ENCODE measurements around the gene INTS11. TPM values are rescaled to one million over a fixed set of nuclear protein-coding genes. Genes with fewer than 3 reads are reported as not detected.
"Not testable (repeated sequence)": the region's sequence is repeated elsewhere in the genome, so short reads cannot be mapped to it uniquely, and the experiment has no call there.

INTS11 gene
- 100 to 1,000 TPM; 111 to 113 TPM for total RNA-seq

DNA sequence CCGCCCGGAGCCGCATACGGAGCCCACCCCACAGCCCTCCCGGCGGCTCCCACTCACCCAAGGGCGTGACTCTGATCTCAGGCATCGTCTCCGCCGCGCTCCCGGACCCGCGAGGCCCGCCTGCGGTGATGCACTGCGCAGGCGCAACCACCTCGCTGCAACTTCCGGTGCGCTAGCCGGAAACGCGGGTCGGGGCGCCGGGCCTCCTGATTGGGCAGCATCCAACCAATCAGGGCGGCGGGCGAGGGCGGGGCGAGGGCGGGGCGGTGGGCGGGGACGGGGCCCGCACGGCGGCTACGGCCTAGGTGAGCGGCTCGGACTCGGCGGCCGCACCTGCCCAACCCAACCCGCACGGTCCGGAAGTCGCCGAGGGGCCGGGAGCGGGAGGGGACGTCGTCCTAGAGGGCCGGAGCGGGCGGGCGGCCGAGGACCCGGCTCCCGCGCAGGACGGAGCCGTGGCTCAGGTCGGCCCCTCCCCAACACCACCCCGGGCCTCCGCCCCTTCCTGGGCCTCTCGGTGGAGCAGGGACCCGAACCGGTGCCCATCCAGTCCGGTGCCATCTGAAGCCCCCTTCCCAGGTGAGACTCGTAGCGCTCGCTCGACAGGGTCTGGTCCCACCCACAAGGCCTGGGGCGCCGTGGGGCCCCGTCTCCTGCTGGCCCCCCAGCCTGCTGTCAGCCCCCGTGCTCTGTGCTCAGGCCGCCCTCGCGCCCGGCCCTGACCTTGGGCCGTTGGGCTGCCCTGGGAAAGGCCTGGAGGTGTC is at the start of gene INTS11, which contains the start of gene CPTP:
Gene INTS11, minus strand, starts transcription at position 137 of the 764 bp plus-strand sequence. Its CDS starts 52 bp downstream, at position 85.
Gene CPTP, plus strand, starts transcription at position 279 of the 764 bp plus-strand sequence. CDS start 2,109 bp downstream, outside the sequence.
- H3K9me3 Mint-ChIP-seq, result no peaks in the 10 kb centered on the region
- peak within 1 kb of the TSS; percentile 88 for H3K4me3 Mint-ChIP-seq
- no peaks in the 10 kb centered on the region for H3K27me3 Mint-ChIP-seq
- peak; percentile 97 for DNase-seq
- H3K36me3 Mint-ChIP-seq, result peaks cover 9% of the 10 kb centered on the region
- peaks cover 28% of the 10 kb centered on the region for H3K4me1 Mint-ChIP-seq
- H3K27ac Mint-ChIP-seq, result peak within 1 kb of the TSS; percentile 90

DNA sequence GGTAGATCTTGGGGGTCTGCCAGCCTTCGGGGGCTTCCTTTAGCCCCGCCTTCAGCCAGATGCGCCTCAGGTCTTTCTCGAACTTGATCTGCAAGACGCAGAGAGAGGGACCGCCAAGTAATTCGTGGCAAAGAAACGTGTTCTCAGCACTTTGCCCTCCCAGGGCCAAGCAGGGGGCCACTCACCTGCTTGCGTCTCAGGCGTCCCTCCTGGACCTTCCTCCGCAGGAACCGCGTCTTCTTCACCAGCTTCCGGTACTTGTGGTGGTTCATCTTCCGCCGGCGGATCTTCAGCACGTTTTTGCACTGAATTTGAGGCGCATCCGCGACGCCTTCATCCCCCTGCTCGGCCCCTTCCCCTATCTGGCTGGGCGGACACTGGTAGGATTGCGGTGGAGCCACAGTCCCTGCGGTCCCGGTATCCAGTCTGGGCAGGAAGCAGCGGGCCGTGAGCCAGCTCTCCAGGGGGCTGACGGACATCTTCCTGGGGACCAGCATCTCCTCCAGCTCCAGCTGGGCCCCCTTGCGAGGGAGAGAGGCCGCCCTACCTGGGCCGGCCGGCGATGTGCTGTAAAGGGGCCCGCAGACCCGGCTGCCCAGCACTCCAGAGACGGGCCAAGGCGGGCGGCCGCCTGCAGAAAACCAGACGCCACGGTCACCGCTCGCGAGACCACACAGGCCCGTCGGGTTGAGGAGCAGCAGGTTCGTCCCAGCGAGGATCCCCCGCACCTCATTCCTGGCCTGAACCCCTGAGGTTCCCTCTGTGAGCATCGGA is 49.5 kb upstream of the INTS11 start:
- DNase-seq, result no peak
- Mint-ChIP-seq H3K27me3 (no peaks in the 10 kb centered on the region), H3K4me3 (peak overlapping the region; percentile 89), H3K9me3 (no peaks in the 10 kb centered on the region), H3K36me3 (peaks cover 6% of the 10 kb centered on the region), H3K4me1 (peaks cover 21% of the 10 kb centered on the region), H3K27ac (peak overlapping the region; percentile 66)

DNA sequence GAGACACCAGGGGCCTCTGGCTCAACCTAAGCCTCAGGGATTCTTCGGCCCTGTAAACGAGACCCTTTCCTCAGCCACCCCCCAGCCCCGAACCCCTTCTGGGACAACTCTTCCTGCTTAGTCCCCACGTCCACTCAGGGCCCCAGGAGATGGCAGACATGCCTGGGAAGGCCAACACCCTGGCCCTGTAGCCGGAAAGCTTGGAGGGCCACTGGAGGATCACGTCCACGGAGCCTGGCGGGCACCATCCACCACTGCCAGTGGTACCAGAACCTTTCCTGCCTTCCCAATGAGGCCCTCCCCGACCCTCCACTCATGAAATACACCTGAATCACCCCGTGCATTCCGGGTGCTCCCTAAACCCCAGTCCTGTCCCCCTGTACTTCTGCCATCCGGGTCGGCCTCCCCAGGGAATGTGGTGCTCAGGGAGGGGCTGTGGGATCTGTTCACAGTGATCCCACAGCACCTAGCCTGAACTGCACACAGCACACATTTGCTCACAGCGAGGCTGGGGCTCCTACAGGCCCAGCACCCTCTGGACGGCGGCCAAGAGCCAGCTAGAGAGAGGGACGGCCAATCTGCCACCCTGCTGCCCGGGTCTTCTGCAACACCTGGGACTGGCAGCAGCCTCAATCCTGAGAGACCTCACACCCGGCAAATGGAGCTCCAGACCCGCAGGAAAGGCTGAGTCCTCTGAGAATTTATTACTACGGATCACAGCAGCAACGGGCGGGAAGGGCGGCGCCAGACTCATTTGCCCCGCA is 48.8 kb upstream of the INTS11 start:
- H3K4me3 Mint-ChIP-seq, result peak overlapping the region; percentile 89
- H3K9me3 Mint-ChIP-seq, result no peaks in the 10 kb centered on the region
- no peak for DNase-seq
- no peaks in the 10 kb centered on the region for H3K27me3 Mint-ChIP-seq
- peaks cover 6% of the 10 kb centered on the region for H3K36me3 Mint-ChIP-seq
- H3K4me1 Mint-ChIP-seq, result peaks cover 21% of the 10 kb centered on the region
- H3K27ac Mint-ChIP-seq, result peak overlapping the region; percentile 12

DNA sequence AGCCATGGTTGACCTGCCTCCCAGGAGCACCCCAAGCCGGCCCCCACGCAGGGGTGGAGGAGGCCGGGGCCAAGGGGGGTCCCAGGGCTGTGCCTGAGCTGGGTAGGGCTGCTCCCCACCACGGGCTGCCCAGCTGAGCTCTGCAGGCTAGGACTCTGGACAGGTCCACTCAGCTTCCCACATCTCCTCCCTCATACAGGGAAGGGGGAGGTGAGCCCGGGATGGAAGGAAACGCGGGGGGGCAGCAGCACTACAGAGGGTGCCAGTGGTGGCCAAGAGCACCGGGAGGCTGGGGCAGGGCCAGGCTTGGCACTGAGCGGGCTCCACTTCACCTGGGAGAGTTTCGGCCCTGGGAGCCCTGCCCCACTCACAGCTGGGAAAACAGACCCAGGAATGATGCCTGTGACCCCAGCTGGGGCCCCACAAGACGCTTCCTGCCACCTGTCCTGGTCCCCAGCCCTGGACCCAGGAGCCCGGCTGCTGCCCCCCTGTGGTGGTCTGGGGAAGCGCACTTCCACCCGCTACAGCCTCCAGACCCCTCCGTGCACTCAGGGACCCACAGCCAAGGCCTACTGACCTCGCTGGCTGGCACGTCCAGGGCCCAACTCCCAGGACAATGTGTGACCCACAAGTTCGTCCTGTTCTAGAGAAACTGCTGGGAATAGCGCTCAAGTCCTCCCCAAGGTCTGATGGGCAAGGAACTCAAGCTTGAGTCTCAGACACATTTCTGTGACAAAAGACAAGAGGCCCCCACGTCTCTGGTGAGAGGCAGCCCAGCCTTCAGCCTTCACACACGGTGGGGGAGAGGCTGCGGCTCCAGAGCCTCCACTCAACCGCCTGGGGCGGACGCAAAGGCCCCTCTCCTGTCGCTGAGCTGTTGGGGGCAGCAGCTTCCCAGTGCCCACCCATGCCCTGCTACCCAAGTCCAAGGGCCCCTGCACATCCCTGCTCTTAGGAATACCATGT is 47.6 kb upstream of the INTS11 start:
- Mint-ChIP-seq H3K9me3 (no peaks in the 10 kb centered on the region), H3K36me3 (peaks cover 6% of the 10 kb centered on the region), H3K27ac (peak overlapping the region; percentile 42), H3K27me3 (no peaks in the 10 kb centered on the region), H3K4me1 (peaks cover 21% of the 10 kb centered on the region), H3K4me3 (no peak overlapping the region)
- DNase-seq, result peak; percentile 81

DNA sequence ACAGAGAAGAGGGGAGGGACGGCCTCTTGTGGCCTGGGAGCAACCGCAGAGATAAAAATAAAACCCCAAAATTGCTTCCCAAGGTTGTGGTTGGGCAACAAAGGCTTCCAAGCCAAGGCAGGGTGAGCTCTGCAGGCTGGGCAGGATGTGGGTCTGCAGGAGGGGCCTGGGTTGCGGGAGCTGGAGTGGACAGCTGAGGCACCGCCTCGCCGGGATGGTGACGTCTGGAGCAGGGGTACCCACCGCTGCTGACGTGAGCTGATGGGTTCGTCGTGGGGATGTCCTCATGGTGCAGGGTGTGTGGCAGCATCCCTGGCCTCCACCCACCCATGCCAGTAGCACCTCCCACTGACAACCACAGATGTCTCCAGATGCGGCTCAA is 46.9 kb upstream of the INTS11 start:
- Mint-ChIP-seq H3K27me3 (no peaks in the 10 kb centered on the region), H3K36me3 (peaks cover 4% of the 10 kb centered on the region), H3K4me1 (peaks cover 18% of the 10 kb centered on the region), H3K9me3 (no peaks in the 10 kb centered on the region), H3K27ac (no peak overlapping the region), H3K4me3 (peak overlapping the region; percentile 9)
- peak; percentile 46 for DNase-seq

DNA sequence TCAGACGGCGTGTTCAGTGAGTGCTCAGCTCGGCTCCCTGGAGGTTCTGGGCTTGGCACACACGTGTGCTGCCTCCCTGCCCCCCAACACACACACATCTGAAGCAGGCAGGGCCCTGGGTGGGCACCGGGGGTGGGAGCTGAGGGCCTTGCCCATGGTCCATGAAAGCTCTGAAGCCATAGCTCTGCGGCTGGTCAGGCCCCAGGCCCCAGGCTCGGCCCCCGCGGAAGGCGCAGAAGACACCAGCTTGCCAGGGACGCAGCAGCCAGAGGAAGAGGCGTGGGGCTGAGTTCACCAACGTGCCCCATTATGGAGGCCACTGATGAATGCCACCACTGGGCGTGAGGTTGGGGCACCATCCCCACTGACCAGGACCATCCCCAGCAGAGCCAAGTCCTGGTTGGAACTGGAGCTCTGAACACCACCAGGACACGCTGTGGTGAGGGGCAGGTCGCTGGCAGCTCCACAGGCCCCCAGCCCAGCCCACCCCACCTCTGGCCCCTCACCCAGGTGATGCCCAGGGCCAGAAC is 46.4 kb upstream of the INTS11 start:
- H3K4me1 Mint-ChIP-seq, result peaks cover 16% of the 10 kb centered on the region
- peaks cover 4% of the 10 kb centered on the region for H3K36me3 Mint-ChIP-seq
- no peak overlapping the region for H3K4me3 Mint-ChIP-seq
- no peaks in the 10 kb centered on the region for H3K27me3 Mint-ChIP-seq
- no peak for DNase-seq
- no peak overlapping the region for H3K27ac Mint-ChIP-seq
- no peaks in the 10 kb centered on the region for H3K9me3 Mint-ChIP-seq

DNA sequence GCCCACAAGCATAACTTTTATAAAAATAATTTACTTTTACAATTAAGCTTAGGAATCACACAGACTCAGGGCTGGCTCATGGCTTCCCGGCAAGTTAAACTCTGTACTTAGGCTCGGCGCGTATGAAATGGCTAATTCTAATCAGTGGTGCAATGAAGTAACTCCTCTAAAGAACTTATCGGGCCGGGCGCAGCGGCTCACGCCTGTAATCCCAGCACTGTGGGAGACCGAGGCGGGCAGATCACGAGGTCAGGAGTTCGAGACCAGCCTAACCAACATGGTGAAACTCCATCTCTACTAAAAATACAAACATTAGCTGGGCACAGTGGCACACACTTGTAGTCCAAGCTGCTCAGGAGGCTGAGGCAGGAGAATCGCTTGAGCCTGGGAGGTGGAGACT is 45.6 kb upstream of the INTS11 start:
- not testable (repeated sequence) for H3K27ac Mint-ChIP-seq, DNase-seq, H3K4me3 Mint-ChIP-seq, H3K27me3 Mint-ChIP-seq, H3K36me3 Mint-ChIP-seq, H3K9me3 Mint-ChIP-seq
- H3K4me1 Mint-ChIP-seq, result peaks cover 16% of the 10 kb centered on the region

DNA sequence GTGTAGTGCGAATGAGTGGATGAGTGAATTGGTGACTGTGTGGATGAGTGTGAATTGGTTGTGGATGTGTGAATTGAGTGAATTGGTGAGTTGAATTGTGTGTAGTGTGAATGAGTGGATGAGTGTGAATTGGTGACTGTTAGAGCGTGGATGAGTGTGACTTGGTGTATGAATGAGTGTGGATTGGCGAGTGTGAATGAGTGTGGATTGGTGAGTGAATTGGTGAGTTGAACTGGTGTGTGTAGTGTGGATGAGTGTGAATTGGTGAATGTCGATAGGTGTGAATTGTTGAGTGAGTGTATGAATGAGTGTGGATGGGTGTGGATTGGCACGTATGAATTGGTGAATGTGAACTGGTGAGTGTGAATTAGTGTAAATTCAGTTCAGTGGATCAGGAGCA is 42.9 kb upstream of the INTS11 start:
- H3K27me3 Mint-ChIP-seq, result no peaks in the 10 kb centered on the region
- H3K4me1 Mint-ChIP-seq, result peaks cover 6% of the 10 kb centered on the region
- no peaks in the 10 kb centered on the region for H3K9me3 Mint-ChIP-seq
- no peak for DNase-seq
- no peak overlapping the region for H3K27ac Mint-ChIP-seq
- no peak overlapping the region for H3K4me3 Mint-ChIP-seq
- peaks cover 1% of the 10 kb centered on the region for H3K36me3 Mint-ChIP-seq

DNA sequence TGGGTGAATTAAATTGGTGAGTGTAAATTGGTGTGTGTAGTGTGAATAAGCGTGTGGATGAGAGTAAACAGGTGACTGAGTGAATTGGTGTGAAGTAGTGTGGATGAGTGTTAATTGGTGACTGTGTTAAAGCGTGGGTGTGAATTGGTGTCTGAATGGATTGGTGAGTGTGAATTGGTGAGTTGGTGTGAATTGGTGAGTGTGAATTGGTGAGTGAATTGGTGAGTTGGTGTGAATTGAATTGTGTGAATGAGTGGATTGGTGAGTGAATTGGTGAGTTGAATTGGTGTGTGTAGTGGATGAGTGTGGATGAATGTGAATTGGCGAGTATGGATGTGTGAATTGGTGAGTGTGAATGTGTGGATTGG is 42.2 kb upstream of the INTS11 start:
- no peaks in the 10 kb centered on the region for H3K9me3 Mint-ChIP-seq
- H3K27ac Mint-ChIP-seq, result no peak overlapping the region
- DNase-seq, result no peak
- no peaks in the 10 kb centered on the region for H3K36me3 Mint-ChIP-seq
- no peaks in the 10 kb centered on the region for H3K27me3 Mint-ChIP-seq
- H3K4me1 Mint-ChIP-seq, result peaks cover 4% of the 10 kb centered on the region
- H3K4me3 Mint-ChIP-seq, result no peak overlapping the region

DNA sequence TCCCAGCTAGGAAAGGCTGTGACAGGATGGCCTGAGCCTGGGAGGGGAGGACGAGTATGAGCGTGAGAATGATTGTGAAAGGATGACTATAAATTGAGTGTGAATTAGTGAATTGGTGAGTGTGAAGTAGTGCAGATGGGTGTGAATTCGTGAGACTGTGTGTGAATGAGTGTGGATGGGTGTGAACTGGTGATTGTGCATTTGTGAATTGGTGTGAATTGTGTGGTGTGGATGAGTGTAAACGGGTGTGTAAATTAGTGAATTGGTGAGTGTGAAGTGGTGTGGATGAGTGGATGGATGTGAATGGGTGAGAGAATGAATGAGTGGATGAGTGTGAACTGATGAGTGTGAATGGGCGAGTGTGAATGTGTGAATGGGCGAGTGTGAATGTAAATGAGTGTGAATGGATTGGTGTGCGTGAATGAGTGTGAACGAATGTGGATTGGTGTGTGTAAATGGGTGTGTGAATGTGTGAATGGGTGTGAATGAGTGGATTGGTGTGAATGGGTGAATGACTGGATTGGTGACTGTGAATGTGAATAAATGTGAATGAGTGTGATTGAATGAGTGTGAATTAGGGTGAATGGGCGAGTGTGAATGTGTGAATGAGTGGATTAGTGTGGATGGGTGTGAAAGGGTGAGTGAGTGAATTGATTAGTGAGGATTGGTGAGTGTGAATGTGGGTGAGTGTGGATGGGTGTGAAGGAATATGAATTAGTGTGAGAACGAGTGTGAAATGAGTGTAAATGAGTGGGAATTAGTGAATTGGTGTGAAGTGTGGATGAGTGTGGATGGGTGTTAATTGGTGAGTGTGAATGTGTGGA is 41.6 kb upstream of the INTS11 start:
- H3K4me3 Mint-ChIP-seq, result no peak overlapping the region
- DNase-seq, result no peak
- no peaks in the 10 kb centered on the region for H3K4me1 Mint-ChIP-seq
- H3K27ac Mint-ChIP-seq, result no peak overlapping the region
- no peaks in the 10 kb centered on the region for H3K9me3 Mint-ChIP-seq
- H3K27me3 Mint-ChIP-seq, result no peaks in the 10 kb centered on the region
- H3K36me3 Mint-ChIP-seq, result no peaks in the 10 kb centered on the region

DNA sequence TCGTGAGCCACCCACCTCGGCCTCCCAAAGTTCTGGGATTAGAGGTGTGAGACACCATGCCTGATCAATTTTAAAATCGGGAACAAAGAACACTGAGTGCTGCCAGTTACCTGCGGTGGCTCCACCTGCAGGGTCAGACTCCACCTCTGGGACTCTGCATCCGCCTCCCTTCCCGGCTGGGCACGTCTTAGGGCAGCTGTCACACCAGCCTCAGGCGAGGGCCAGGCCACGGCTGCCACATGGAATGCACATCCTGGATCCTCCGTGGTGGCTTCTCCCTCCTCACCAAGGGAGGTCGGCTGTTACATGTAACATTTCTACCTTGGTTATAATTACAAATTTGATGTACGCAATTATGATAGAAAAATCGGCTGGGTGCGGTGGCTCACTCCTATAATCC is 39.8 kb upstream of the INTS11 start:
- H3K36me3 Mint-ChIP-seq, result no peaks in the 10 kb centered on the region
- H3K27ac Mint-ChIP-seq, result no peak overlapping the region
- DNase-seq, result no peak
- no peak overlapping the region for H3K4me3 Mint-ChIP-seq
- H3K4me1 Mint-ChIP-seq, result peaks cover 4% of the 10 kb centered on the region
- H3K9me3 Mint-ChIP-seq, result no peaks in the 10 kb centered on the region
- H3K27me3 Mint-ChIP-seq, result no peaks in the 10 kb centered on the region

DNA sequence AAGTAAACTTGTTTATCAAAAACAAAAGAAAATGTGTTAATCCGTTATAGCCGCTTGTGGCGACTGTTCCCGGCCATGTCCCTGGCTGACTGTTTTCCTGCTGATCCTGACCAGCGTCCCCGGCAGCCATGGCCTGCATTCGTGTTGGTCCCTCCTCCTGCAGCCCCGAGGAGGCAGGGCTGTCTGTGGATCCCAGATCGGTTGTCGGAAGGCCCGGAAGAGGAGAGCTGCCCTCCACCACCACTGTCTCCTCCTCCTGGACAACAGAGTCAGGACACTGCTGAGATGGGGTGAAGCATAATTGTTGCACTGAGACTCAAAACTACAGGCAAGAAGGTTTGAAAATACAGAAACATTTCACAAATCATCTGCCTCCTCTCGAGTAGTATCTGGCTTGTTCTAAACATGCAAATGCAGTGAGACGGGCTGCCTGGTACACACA is 37.5 kb upstream of the INTS11 start:
- Mint-ChIP-seq H3K4me1 (peaks cover 14% of the 10 kb centered on the region), H3K27ac (no peak overlapping the region), H3K4me3 (no peak overlapping the region), H3K9me3 (no peaks in the 10 kb centered on the region), H3K27me3 (no peaks in the 10 kb centered on the region), H3K36me3 (no peaks in the 10 kb centered on the region)
- no peak for DNase-seq

DNA sequence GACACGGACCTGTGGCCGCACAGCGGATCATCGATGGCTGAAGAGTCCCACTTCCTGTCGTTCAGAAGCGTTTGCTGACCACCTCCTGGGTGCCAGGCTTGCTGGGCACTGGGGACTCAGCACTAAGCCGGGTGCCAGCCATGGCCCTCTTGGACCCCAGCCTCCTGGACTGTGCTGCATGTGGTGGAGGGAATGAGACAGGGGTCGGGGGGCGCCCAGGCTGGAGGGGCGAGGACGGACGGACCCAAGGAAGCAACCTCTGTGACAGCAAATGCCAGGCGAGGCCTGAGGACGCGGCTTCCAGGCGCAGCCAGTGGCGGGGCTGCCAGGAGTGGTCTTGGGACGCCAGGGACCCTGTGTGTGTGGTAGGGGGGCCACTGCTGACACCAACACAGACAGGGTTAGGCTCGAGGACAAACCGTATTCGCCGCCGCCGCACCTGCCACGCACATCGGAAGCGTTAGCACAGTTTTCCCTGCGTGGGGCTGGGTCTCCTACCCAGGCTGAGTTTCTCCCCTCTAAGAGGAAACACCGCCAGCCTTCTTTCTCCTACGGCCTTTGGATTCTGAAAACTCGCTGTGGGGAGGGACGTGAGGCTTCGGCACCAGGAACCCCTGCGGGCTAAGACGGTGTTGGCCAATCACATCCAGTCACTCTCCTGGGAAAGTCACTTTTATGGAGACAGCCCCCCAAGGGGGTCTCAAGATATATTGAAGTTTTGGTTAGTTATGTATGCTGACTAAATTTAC is 36.9 kb upstream of the INTS11 start:
- peaks cover 14% of the 10 kb centered on the region for H3K4me1 Mint-ChIP-seq
- H3K27me3 Mint-ChIP-seq, result no peaks in the 10 kb centered on the region
- no peak for DNase-seq
- H3K9me3 Mint-ChIP-seq, result no peaks in the 10 kb centered on the region
- no peak overlapping the region for H3K27ac Mint-ChIP-seq
- H3K4me3 Mint-ChIP-seq, result no peak overlapping the region
- no peaks in the 10 kb centered on the region for H3K36me3 Mint-ChIP-seq

All from activated naive CD8-positive, alpha-beta T cell treated with anti-CD3 and anti-CD28 coated beads for 36 hours (primary cell).